AG08395 (cell line): ENCODE measurements around the gene MEIS2.

Experiments used
- DNase-seq: peaks from one replicate; pipeline ENCODE4 v3.0.0; 2012; ENCODE audit warnings: mixed read lengths, low spot score

MEIS2 gene

DNA sequence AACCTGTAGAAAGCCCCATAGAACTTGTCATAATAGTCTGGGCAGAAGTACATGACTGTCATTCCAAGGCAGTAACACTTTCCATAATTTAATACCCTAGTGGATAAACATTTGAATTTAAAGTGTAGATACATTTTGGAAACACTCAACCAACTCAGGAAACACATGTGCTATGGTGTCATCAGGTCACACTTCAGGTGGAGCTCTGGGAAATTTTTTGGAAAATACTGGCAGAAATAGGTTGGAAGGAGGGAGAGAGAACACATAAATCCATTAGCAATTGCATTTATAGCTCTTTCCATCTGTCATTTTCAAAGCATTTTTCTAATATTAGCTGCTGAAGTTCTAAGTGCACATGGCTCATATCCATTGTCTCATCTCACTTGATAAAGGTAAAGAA is 135.7 kb downstream of the MEIS2 start:
- DNase-seq, result no peak

DNA sequence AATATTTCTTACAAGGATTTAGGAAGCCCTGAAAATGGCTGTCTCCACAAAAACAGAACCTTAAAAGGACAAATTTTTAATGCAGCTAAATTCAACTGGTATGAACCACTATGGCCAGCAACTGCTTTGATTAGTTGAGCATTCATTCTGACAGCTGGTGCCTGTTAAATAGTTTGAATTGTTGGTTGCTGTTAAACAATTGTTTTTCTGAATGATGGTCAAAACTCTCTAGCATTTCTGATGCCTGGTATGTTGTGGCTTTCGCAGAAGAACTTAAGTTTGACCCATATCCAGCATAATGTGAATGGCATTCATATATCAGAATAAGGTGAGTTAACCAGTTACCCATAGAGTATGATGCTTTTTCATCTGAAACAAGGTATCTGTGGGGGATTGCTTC is 138.4 kb downstream of the MEIS2 start:
- no peak for DNase-seq

DNA sequence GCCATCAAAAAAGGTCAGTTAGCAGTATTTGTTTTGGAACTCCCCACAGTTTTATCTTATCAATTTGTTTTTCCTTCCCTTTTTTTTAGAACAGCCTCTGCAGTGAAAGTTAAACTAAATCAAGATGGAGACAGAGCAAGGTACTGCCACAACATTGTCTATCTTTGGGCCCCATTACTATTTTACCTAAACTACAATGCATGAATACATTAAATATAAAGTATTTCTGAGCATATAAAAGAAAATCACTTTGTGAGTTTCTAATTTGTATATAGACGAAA is 139.5 kb downstream of the MEIS2 start:
- DNase-seq, result no peak

DNA sequence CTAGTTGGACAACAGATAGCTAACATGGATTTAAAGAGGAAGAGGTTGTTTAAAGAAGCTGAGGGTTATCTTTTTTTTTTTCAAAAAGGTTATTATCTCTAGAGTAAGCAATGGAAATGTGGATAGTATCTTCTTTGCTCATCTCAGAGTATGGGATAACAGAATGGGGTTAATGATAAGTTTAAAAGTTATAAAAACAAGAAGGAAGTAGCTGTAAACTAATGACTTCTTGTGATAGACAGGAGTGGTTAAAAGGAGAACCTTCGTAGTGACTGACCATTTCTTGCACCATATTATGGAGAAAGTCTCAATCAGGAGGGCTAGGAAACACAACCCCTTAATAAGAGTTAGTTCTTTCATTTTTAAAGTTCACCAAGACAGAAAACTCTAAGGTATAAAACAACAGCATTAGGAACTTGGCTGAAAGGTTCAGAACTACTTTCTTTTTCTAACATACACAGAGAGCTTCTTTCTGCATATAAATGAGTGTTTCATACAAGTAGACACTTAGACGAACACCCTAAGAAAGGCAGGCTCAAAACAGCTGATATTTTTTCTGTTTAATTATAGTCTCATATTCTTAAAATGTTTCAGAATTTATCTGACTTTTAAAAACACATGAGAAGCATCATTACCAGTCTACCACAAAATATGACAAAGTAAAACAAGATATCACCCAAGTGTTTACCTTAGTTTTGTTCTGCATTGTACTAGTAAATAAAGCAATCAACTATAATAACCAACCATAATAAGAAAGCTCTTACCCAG is 140.0 kb downstream of the MEIS2 start:
- DNase-seq, result no peak

DNA sequence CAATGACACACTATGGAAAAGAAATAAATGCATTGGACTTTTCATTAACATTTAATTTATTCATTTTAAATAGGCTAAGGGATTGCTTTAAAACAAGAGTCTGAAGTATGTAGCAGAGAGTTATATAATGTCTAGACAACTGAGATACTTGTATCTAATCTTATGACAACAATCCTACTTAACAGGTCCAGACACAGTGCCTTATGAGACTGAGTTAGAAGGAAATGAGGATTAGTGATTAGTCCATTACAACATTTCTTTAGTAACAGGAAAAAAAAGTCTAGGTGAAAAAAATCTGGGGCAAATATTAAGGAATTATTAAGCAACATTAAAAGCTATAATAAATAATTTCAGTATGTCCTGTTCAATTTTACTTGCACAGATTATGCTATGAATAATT is 140.6 kb downstream of the MEIS2 start:
- DNase-seq, result no peak

DNA sequence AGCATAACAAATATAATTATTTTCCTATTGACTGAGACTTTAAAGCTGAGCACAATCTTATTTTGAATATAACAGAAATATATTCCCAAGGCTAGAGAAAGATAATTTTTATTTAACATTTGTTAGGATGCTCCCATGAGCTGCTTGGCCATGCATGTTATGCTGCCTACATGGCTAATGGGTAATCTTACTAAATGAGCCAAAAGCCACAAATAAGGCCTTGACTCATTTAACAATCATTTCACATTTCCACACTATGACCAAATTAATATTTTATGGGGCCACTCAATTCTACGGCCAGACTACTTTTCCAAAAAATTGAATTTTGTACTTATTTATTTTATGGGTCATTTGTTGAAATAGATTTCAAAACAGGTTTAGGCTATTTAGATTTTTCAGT is 141.7 kb downstream of the MEIS2 start:
- no peak for DNase-seq

DNA sequence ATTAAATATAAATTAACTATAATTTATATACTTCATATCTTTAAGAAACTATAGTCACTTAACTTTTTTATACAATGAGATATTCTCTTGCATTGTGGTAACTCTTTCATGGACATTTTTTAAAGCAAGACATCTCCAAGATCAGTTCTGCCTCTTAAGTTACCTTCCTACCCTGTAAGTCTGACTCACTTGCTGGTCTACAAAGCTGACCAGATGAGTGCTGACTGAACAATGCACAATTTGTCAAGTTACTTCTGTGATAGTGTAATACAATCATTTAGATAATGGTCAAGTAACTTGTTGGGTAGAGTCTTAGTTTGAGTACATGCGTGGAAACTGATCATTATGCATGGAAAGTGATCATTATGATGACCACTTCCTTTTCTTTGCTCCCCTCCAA is 145.9 kb downstream of the MEIS2 start:
- DNase-seq, result no peak

DNA sequence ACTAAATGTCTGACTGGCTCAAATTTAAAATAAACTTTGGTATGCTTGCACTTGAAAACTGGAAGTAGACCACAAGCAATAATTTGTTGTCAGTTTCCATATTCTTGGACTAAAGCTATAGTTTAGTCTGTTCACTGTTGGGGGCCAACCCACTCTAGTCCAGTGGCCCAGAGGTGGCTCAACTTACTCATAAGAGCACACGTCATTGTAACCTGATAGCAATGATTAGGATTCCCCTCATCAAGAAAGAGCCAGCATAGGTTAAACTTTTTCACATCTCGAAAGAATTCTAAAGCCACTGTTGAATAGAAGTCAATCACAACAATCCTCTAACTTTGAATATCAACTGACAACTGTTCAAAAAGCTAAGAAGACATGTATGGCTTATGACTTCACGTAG is 147.0 kb downstream of the MEIS2 start:
- no peak for DNase-seq

DNA sequence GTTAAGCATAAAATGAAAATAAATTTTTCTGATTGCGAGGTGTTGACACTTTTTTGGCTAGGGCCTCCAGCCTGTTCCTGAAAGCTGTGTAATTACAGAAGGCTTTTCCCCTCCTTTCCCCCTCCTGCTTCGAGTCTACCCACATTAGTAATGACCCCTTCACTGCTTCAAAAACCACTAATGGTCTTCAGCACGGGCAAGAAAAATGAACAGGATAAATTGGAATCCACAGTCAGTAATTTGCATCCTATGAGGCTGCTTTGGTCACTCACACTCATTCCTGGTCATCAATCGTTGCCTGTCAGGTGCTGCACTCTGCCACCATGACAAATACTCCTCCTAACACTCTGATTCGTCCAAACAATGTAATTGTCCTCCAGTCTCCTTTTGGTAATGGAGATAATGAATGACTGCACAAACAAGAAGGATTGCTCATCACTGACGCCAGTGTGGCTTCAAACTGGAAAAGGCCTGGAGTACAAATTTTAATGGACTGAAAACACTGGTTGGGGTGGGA is 148.6 kb downstream of the MEIS2 start:
- DNase-seq, result peak; percentile 69

DNA sequence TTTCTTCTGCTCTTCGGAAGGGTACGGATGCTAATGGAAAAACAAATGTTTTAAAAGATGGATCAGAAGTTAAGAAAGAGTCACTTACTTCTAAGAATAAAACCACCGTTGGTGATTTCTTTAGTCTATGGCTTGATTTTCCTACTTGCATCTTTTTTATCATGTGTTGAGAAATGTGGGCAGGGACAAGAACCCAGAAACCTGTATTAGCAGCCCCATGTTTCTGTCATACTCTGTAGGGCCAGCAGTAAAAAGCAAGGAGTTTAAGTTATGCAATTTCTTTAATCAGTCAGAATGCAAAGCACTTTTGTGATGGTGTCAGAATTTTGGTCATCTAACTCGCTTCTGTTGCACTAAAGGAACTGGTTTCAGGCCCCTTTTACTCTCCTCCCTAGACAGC is 150.0 kb downstream of the MEIS2 start:
- no peak for DNase-seq

DNA sequence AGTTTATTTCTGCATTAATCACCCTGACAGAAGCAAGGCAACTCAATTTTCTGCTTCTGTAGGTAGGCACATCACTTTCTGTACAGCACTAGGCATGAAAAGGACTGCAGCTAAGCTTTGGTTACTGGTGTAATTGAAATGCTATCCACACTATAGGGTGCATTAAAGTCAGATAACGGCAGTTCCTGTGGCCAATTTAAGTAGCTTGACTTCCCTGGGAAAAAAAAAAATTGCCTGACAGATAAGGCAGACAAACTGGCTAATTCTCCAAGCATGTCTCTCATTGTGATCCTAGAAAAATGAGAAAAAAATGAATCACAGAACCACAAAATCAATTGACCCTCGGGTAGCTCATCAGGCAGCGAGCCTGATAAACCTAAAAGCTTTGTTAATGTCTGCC is 151.4 kb downstream of the MEIS2 start:
- DNase-seq, result no peak

DNA sequence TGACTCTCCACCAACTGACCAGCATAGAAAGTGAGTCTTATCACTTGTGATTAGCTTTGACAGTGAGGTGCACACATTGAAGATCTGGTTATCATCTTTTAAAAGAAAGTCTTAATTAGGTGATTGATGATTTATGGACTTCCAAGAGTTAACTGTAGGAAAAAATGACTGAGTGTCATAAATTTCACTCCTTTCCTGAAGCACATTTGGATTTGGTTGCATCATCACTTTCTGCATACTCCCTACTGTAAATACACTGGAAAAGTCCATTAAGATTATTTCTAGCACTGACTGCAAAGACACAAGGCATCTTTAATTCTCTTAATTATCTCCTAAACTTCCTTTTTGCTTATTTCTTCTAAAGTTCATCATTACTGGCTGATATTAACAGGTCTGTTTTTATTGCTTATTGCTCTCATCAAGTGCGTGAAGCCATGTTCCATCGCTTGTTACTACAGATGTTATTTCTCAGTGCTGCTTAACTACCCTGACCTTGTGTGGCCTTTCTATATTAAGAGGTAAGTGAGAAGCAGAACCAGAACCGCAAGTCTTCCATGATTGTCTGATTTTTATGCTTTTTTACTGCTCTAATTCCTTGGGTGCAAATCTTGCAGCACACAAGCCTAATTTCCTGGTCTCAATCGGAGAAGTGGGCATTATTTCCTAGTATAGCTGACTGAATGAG is 153.2 kb downstream of the MEIS2 start:
- DNase-seq, result no peak

DNA sequence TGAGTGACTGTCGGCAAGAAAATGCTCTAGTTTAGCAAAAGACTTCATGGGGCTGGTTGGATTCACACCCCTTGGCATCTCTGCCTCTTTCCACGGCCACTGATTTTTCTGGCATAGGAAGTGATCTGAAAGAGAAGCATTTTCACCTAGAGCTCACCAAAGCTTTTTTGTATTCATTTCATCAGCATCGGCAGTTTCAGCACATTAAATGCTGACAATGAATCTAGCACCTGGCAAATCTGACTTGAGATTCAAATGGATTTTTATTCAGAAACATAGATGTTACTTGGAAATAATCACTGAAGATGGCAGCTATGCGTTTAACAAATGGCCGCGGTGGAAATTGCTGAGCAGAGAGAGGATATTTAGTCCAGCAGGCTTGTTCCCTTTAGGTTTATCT is 155.9 kb downstream of the MEIS2 start:
- no peak for DNase-seq

DNA sequence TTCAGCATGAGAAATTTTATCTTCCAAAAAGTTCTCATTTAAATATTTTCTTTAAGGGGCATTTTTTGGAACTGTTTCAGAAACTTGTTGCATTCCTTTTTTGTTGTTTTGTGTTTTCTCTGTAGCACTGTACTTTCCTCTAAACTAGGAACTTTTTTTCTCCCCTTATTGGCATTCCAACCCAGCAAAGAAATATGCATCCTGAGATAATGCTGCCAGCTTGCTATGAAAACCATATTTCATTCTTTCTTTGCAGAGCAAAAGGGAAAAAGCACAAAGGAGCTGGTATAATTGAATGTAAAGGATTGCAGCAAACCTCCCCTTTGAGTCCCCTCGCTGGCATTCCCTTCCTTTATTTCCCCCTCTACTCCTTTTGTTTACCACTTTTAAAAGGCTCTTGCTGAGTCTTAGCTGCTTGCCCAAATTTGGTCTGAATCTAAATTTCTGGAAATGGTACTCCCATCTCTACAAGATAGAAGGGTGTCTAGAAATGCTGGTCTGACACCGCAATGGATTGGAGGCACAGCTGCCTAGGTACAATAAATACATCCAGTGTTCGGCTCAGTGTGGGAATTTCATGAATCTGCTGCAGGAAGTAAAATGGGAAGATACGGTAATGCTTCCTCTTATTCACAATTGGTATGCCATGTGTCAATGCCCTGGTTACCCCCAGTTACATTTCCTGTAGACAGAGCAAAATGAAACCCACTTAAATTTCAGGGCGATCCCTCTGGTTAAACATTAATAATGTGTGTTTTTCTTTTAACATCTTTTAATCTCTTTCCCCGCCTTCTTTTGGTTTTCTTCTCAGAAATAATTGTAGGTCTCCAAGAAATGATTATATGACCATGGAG is 156.6 kb downstream of the MEIS2 start:
- DNase-seq, result no peak

DNA sequence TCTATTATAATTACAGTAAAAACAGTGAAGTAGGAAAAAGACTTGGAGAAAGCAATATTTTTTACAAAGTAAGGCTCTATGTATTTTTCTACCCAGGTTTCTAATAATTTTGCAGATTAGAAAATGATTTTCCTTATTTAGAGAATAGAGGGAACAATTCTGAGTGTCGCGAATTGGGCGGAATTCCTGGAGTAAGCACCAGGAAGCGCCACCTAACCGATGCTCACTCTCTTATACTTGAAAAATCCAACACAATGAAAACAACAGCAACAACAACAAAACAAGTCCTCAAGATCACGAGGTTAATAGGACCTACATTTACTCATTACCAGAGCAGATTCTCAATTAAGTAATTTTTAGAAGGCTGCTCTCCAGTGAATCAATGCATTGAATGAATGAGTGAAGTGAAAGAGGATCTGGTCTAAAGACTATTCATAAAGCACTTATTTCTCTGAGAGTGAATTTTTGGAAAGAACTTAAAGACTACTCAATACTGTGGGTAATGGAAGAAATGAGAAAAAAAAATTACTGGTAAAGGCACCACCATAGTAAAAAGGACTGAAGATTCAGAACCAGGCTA is 158.0 kb downstream of the MEIS2 start:
- no peak for DNase-seq

DNA sequence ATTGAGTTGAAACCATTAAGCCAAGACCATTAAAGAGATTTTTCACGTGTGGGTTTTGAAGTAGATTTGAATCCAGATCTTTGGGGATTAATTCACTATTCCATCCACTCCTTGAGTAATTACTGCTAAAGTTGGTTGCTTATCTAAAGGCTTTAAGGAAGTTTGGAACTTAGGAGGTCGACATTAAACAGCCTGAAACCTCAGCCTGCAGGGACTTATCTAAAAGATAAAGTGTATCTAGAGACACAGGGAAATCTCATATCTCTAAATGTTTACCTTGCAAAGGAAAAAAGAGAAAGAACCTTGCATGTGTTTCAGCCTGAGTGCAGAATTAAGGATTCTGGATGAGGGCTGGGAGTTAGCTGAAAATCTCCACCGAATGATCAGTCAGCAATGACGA is 158.6 kb downstream of the MEIS2 start:
- DNase-seq, result no peak

DNA sequence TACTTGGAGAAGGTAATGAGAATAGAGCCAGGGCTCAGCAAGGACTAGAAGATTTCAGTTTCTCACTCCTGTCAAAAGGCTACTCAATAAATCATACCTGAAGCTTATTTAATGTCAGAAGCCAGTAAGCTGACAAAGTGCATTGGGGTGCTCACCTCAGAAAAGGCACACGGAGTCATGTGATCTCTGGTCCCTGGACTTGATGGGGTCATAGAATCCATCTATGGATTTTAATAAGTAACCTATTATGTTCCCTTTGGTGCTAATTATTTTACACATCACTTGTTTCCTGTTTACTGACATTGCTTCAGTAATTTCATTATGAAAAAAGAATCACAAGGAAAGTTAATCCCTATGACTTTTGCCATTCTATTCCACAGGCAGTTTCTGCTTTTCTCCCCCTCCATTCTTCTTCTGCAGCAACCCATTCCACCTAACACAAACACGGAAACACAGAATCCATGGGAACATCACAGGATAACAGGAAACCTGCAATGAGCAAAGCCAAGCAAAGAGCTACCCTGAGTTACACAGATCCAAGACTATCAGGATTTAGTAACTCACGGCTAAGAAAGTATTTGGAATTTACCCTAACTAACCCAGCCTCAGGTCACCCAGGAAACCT is 159.6 kb downstream of the MEIS2 start:
- no peak for DNase-seq

DNA sequence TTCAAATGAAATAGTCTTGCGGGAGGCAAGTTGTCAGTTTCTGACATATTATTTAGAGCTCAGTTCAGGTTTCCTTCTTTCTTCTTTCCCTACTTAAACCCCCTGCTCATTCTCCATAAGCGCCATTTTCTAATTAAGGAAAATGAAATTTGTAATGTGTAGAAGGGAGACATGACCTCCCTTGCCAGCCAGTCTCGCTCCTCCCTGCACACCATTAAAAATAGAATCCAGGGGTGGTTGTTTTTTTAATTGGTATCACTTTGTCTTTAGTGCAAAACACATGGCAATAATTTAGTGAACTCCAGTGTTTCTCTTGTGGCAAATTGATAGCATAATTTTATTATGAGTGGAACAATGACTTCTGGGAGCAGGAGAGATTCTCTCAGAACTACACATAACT is 160.1 kb downstream of the MEIS2 start:
- no peak for DNase-seq

DNA sequence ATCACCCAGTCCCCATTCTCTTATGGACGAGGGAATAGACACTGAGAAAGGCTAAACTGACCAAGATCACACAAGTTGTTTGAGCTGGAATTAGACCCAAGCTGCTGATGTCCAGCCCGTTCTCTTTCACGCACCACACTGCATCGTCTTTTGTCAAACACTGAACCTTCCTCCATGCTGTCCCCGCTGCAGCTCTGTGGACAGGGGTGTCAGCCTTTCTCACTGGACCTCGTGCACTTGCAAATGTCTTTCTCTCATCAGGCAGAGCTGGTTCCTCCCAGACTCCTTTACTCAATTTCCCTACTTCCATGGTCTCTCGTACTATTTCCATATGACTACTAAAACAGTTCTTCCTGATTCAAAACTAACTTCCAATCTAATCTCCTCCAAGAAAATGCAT is 161.6 kb downstream of the MEIS2 start:
- no peak for DNase-seq

DNA sequence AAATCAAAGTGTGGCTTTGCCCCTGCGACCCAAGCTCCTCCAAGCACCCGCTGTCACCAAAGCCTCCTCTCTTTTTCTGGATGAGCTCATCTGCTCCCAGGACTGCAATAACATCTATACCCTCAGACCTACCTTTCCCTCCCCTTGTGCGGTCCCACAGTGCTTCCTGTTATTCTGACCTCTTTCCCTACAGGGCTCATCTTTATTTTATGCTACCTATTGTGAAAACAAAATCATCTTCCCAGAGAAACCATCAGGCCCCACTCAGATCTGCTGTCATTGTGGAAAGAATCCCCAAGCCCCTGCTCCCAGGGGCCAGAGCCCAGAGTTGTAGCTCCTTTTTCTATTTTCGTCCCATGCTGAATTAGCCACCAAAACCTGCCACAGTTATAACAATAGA is 162.2 kb downstream of the MEIS2 start:
- DNase-seq, result no peak

DNA sequence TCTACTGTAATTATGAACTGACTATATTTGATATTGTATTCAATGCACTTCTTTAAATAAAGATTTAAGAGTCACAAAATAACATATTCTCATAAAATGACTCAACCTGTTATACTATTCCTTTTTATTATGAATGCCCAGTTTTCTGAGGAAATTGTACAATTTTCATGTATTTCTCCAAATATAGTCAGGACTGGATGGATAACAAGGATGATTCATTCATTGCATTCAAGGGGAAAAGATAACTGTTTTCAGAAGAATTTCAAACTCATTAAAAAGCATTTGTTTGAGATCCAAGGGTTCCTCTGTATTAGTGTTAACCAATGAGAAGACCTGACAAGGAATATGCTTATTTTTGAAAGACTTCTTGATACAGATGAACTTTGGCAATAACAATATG is 163.7 kb downstream of the MEIS2 start:
- DNase-seq, result peak; percentile 49
